Suppressor macrophage treated with lipopolysaccharide for 4 hours (primary cell): Measurements from ENCODE around the gene MYO1D.
"Not testable (repeated sequence)": the region's sequence is repeated elsewhere in the genome, so short reads cannot be mapped to it uniquely, and the experiment has no call there.

Experiments
- DNase-seq: peaks from one replicate; pipeline ENCODE4 v3.0.0-alpha.2; 2020

Gene MYO1D

DNA sequence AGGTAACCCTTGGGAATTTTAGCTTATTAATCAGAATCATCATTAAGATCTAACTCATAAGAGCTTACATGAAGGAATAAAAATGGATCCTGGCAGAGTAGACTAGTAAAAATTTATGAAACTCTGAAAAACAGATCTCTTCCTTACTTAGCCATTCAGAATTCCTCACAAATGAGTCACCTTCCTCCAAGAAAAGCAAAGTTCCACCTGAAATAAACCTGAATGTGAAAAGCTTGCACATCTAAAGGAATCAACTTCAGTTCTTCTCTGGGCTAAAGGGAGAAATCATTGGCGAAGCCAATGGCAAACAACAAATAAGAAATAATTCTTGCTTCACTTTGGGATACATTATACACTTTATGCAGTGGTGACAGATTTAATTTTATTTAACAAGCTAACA lies 22.7 kb downstream of the MYO1D start:
- DNase-seq = no peak

DNA sequence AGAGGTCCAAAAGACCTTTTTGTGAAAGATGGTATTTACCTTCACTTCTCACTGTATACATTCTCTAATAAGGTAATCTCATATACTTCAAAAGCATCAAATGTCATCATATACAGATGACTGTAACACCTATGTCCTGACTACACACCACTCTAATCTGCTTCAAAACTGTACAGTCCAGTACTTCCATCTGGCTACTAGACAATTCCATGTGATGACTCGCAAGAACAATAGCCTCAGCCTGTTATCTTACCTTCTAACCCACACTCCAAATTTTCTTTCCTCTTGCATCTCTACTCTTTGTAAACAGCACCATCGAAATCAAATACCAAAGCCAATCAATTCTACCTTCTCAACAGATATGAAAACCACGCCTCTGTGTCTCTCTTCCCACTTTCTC lies 24.1 kb downstream of the MYO1D start:
- no peak for DNase-seq

DNA sequence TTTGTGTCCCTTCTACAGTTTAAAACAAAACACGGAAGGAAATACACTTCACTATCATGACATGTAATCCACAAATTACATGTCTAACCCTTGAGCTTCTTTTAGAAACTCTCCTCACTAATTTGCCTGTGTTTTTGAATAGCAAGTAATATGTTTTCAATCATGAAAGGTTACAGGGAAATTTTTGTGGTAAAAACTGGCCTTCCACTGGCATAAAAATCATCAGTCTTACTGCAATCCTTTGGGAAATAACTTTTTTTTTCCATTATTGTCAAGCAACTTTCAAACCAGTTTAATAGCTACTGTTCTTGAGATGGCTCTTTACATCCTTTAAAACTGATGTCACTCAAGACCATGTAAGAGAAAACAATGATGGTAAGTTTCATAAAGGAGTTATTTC lies 27.0 kb downstream of the MYO1D start:
- DNase-seq = no peak

DNA sequence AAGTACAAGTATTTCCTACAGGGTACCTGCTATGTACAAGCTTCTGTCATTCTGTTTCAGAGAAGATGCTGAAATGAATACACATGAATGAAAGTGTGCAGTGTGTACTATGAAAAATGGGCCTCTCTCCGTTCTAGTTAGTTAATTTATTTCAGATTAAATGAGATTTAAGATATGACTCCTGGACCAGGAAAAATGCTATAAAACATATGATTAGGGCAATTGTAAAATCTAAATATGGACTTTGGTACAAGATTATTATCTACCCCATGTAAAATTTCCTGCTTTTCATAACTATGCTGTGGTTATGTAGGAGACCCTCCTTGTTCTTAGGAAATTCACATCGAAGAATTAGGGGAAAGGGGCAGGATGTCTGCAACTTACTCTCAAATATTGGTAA lies 28.9 kb downstream of the MYO1D start:
- no peak for DNase-seq

DNA sequence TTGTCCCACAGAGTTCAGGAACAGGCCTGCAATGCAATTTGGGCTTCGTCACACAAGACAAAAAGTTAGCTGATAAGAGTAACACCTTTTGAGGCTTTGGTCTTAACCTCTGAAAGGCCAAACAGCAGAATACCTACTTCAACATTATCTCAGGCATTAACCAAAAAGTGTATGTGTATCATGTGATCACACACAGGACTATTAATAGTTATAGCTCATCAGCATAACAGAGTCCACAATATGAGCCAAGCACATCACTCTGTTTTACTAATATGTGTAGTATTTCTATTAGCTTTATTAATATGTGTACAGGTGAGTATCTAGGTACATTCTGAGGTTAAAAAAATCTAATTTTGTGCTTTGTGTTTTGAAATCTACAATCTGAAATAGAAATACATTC lies 30.8 kb downstream of the MYO1D start:
- DNase-seq = no peak

DNA sequence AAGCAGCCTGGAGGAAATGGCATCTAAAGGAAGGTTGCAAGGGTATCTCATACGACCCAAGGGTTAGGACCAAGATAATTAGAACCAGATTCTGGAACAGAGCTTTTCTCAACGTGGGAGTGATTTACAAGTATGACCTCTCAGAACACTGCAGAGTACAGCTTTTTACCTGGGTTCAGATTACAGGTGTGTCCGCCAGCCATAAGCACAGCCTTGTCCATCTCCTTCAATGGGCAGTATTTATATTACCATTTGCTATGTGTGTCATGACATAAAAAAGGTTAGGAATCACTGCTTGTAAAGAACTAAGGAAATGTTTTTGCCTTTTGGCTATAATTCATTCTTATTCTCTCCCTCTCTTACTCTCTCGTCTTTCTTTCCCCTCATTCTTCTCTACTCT lies 36.7 kb downstream of the MYO1D start:
- DNase-seq = no peak

DNA sequence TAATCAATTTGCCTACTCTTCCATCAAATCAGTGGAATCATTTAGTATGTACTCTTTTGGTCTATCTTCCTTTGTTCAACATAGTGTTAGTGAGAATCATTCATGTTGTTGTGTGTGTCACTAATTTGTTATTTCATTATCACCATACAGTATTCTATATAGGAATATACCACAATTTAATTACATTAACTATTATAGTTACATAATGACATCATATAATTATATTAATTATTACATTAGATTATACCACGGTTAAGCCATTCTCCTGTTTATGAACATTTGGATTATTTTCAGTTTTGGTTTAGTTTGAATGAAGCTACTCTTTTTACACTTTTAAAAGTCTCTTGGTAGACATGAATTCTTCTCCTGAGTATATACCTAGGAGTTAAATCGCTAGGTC lies 40.4 kb downstream of the MYO1D start:
- no peak for DNase-seq

DNA sequence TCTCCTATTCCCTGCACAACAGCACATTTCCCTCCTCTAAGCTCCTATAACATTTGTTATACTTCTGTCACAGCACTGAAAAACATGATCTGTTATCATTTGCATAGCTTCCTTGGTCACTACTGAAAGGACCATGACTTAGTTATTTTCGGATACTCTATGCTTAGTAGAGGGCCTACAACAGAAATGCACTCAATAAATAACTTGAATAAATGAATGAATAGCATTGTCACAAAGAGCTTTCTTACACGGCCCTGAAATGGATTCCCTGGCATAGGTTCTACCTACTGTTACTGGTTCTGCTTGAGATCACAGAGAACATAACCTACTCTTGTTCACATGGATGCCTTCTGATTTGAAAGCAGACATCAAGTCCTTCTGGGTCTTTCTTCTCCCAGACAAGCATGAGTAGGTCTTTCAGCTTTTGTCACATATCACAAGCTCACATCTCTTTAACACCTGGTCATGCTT lies 41.6 kb downstream of the MYO1D start:
- no peak for DNase-seq

DNA sequence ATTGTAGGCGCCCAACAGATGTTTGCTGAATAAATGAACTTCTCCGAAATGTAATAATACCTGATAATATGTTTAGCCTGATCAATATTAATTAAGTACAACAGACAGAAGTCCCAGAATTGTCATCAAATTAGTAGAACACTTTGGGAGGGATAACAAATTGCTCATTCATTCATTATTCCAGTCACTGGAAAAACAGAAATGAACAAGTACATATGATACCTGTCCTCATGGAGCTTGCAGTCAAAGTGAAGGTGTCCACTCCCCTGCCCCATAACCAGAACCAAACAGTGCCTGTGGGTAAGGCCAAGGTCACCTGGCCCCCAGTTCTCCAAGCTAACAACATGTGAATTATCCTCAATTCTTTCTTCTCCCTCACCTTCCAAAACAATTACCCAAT lies 42.8 kb downstream of the MYO1D start:
- no peak for DNase-seq

DNA sequence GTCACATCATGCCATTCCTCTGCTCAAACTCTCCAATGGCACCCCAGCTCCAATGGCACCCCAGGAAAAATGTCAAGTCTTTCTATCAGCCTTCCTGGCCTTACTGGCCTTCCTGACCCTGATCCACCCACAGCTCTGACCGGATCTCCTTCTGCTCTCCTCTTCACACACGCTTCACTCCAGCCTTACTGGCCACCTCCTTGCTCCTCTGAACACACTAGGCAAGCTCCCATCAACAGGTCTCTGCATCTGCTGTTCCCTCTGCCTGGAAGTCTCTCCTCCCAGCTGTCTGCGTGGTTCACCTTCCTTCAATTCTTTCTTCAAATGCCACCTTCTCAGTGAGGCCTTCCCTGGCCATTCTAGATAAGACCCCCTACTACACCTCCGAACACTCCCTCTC lies 43.4 kb downstream of the MYO1D start:
- no peak for DNase-seq

DNA sequence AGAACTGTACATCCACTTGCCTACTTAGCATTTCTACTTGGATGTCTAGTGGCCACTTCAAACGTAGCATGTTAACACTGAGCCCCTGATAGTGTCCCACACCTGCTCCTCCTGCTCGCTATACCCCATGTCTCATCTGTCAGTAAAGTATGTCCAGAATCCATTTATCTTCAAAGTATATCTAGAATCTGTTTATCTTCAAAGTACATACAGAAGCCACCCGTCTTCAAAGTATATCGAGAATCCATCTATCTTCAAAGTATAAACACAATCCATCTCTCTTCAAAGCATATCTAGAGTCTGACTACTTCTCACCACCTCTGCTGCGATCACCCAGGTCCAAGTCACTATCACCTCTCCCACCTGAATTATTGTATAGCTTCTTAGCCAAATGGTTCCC lies 43.8 kb downstream of the MYO1D start:
- DNase-seq = no peak

DNA sequence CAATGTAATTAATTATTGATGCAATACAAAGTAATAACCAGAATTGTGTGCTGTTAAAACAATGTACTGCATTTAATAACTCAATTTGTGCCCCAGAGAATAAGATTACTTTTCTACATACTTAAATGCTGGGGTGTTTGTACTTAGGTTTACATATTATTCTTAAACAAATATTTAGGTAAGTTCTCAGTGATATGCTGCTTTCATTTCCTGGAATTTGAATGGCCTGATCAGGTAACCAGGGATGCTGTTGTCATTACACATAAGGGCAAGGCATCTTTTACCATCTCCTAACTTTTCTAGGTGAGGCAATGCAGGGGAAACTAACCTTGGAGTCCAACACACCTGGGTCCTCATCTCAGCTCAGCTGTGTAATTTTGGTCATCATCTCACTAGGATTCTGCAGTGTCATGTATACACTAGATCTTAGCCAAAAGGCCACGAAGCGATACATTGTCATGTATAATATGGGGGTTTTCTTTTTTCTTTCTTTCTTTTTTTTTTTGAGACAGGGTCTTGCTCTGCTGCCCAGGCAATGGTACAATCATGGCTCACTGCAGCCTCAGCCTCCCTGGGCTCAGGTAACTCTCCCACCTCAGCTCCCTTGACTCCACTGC lies 45.2 kb downstream of the MYO1D start:
- no peak for DNase-seq

DNA sequence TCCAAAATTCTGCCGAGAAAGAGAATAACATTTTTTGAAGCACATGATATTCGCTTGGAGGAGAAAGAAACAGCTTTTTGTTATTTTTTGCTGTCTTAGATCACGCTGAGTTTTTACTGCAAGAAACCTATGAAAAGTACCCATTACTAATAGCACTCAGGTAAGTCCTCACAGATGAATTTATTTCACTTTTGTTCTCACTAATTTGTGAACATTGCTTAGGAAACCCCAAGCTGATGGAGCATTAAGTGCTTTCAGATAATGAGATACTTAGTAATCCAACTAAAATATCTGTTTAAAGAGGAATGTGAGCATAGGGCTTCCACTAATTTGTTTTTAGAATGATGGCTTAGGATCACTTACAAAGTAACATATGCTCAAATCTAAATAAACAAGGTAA lies 45.7 kb downstream of the MYO1D start:
- DNase-seq = no peak

DNA sequence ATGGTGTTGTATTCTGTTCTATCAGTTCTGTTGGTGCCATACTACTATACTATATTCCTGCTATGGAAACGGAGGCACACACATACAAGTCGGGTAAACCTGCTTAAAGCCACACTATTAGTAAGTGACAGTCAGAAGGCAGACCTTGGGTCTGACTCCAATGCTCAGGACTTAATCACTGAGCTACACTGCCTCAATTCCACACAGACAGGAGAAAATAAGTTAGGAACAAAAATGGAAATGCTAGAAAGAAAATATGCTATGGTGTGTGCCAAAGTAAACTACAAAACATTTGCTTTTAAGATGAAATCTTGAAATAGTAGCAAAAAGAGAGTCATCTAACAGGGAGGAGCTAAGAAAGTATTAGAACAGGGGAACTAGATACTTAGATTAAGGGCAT lies 48.1 kb downstream of the MYO1D start:
- no peak for DNase-seq

DNA sequence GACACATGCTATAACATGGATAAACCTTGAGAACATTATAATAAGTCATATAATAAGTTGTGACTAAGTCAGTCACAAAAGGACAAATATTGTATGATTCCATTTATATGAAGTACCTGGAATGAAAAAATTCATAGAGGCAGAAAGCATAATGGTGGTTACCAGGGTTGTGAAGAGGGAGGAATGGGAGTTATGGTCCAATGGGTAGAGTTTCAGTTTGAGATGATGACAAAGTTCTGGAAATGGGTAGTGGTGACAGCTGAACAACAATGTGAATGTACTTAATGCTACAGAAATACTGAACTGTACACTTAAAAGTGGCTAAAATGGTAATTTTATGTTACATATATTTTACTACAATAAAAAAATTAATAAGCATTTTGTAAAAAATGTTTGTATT lies 49.7 kb downstream of the MYO1D start:
- DNase-seq = no peak

DNA sequence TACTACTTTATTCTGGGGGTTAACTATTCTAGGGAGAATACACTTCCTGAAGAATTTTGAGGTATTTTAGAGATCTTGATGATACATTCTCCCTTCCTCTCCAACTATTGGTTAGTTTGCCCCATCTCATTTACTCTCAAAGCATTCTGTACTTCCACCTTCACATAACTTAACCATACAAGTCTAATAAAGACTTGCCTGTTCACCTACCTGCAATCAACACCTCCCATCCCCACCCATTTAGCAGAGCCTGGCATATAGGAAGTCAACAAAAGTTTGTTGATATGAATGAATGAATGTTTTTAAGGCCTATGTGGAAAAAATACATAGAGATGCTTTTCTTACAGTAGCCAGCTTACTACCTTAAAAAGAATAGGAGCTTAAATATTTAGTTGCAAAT lies 50.8 kb downstream of the MYO1D start:
- DNase-seq = no peak

DNA sequence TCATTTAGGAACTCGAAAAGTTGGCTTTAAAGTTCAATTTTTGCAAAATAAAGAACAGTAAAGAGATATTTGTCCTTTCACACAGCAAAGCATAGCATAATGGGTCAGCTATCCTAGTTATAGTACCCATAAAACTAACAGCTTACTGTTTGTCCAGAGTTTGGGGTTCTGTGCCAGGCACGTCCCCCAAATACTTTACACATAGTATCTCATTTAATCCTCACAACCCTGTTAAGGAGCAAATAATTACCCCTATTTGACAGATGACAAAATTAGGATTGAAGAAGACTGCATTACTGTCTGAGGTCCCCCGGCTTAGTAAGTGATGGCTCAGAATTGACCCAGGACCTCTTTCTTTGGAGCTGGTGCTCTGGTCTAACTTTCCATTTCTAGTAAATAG lies 52.6 kb downstream of the MYO1D start:
- DNase-seq = no peak

DNA sequence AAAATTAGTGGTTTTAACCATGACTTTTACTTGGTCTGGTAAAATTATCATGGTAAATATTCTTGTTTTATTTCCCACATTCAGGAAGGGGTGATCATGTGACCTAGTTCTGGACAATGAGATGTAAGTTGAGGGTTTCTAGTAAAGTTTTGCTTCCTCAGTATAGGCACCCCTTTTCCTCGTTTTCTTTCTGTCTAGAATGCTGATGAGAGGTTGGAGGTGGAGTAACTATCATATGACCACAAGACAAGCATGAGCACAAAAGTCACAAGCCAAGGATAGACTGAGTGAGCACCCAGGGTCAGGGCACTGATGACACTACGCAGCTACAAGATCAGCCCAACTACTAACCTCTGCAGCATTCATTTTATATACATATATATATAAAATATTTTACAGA lies 53.9 kb downstream of the MYO1D start:
- peak; percentile 44 for DNase-seq

DNA sequence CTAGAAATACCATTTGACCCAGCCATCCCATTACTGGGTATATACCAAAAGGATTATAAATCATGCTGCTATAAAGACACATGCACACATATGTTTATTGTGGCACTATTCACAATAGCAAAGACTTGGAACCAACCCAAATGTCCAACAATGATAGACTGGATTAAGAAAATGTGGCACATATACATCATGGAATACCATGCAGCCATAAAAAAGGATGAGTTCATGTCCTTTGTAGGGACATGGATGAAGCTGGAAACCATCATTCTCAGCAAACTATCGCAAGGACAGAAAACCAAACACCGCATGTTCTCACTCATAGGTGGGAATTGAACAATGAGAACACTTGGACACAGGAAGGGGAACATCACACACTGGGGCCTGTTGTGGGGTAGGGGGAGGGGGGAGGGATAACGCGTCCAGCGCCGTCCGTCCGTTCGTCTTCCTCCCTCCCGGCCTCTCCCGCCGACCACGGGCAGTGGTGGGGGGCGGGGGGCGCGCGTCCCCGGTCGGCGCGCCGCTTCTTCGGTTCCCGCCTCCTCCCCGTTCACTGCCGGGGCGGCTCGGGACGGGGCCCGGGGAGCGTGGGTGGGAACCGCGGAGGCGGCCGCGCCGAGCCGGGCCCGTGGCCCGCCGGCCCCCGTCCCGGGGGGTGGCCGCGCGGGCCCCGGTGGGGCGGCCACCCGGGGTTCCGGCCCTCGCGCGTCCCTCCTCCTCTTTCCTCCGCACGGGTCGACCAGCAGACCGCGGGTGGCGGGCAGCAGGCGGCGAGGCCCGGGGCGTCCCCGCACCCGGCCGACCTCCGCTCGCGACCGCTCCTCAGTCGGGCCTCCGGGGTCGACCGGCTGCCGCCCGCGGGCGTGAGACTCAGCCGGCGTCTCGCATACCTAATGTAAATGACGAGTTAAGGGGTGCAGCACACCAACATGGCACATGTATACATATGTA lies 54.7 kb downstream of the MYO1D start:
- DNase-seq = not testable (repeated sequence)

DNA sequence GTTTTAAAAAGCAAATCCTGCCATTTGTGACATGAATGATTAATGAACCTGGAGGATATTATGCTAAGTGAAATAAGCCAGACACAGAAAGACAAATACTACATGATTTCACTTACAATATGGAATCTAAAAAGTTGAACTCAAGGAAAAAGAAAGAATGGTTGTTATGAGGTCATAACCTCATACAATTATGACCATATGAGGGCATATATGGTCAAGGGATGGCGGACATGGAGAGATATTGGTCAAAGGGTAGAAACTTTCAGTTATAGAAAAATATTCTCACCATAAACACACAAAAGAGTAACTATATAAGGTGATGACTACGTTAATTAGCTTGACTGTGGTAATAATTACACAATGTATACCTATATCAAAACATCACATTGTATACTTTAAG lies 56.5 kb downstream of the MYO1D start:
- DNase-seq = no peak

DNA sequence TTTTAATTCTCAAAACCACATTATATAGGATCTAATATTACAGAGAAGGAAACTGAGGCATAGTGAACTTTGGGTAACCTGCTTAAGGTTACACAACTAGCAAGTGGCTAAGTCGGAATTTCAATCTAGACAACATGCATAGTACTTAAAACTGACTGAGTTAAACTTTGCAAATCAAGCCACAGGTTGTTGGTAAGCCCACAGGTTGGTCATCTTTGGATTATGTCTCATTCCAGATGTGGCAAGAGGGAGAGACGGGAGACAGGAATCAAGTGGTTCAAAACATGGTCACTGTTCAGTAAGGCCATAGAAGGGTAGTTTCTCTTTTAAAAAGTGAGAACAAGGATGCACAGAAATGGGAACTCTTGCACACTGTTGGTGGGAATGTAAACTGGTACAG lies 57.1 kb downstream of the MYO1D start:
- DNase-seq = peak; percentile 16

DNA sequence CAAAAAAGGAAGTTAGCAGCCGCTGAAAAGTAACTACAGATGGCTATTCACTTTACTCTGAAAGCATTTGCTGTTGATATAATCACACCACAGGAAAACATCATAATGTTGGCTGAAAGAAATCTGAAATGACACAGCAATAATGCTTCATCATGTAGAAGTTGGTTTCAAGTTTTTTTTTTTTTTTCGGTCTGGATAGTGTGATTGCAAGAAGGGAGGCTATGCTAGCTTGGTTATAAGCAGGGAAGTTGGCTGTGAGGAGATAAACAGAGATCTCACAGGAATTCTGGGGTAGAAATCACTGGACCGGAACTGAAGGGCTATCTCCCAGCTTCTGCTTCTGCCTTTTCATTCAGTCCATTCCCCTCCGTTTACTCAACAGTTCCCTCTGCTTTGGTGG lies 57.9 kb downstream of the MYO1D start:
- no peak for DNase-seq

DNA sequence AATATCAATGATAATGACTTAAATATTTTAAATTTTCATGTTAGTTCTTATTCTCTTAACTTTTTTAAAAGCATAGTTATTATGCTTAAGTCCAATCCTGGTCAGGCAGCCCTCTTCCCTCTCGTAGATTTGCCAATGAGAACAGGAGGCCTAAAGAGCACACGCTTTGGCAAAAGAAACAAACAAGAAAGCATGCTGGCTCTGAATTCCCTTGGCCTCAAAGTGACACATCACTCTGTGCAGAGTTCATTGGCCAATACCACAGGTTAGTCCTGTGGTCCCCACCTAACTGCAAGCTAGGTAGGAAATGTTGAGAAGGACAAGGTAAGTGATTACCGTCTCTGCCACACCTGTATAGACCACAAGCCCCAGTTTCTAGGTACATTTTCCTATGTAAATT lies 61.5 kb downstream of the MYO1D start:
- DNase-seq = no peak

DNA sequence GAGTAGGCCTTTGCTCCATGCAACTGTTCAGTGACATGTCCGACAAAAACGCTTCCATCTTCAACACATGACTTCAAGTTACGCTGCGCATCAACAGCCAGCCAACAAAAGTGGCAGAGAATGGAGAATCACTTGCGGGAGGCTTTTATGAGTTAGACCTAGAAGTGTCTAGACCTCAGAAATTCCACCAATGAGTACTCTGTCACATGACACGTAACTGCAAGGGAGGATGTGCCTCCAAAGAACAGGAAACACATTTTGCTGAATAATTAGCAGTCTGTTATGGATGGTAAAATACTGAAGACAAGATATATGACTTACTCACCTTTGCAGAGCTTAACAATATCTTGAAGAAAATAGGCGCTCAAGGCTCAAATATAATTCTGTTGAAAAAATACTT lies 62.1 kb downstream of the MYO1D start:
- no peak for DNase-seq

DNA sequence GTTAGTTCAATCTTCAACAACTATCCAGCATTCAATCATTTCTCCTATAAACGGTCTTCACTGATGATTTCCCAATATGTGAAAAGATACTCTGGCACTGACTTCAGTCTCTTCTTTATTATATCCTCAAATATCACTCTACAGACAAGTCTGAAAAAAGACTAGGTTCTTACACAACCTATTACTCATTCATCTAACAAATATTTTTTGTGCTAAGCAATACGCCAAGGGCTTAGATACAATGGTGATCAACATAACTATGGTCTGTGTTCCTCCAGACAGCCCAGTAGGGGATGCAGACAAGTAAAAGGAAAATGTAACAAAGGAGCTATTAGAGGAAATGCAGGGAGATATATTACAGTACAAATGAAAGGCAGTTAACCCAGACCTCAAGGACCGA lies 63.9 kb downstream of the MYO1D start:
- no peak for DNase-seq
